Caco-2 (cell line): Measurements from ENCODE around the gene TCP11. TPM values are rescaled to one million over a fixed set of nuclear protein-coding genes. Genes with fewer than 3 reads are reported as not detected.

Experiments used
- BruUV-seq: library from RNA; stranded (reverse); fragments of 400-500 nt; replicated peaks from 2 replicates; lab custom pipeline; 2021; lab: Mats Ljungman, UMichigan
- CTCF ChIA-PET: fragments of 300-600 bp; sonication (Branson Sonifier 250); formaldehyde crosslinking; loops from one replicate; lab custom pipeline; 2022; ENCODE audit warnings: antibody characterized with exemption; lab: Charles Lee
- POLR2A ChIA-PET: fragments of 300-600 bp; sonication (Branson Sonifier 250); formaldehyde crosslinking; loops from one replicate; lab custom pipeline; 2022; ENCODE audit warnings: antibody characterized with exemption; lab: Charles Lee
- DNase-seq, 2 experiments: peaks; one replicate each; pipeline versions ENCODE4 v3.0.0 to v3.0.0-alpha.2; 2020 to 2022
- H3K27me3 ChIP-seq: replicated peaks from 2 replicates; pipeline ENCODE4 v1.6.0; 2011; ENCODE audit warnings: low read length; ENCODE audit not compliant: control insufficient read depth, insufficient read depth
- H3K36me3 ChIP-seq: 2 replicates; pipeline ENCODE4 v1.5.1; 2011; ENCODE audit warnings: low read length; ENCODE audit not compliant: control insufficient read depth, insufficient read depth
- H3K4me1 ChIP-seq: fragments of 250-450 bp; sonication (Bioruptor Pico); 2 replicates; pipeline ENCODE4 v1.5.1; 2020; ENCODE audit warnings: mild to moderate bottlenecking
- H3K4me3 ChIP-seq: 2 replicates; pipeline ENCODE4 v1.5.1; 2011; ENCODE audit warnings: low read depth, mild to moderate bottlenecking, control low read depth, low read length
- H3K9me3 ChIP-seq: fragments of 250-450 bp; sonication (Bioruptor Pico); 2 replicates; pipeline ENCODE4 v1.5.1; 2020; ENCODE audit warnings: mild to moderate bottlenecking, moderate library complexity
- H3K27ac Mint-ChIP-seq: one replicate; pipeline ENCODE4 v1.8.0; 2022; ENCODE audit warnings: mixed read lengths; ENCODE audit not compliant: unreplicated experiment
- H3K27me3 Mint-ChIP-seq: one replicate; pipeline ENCODE4 v1.8.0; 2022; ENCODE audit warnings: mixed read lengths; ENCODE audit not compliant: insufficient read depth, unreplicated experiment
- H3K36me3 Mint-ChIP-seq: one replicate; pipeline ENCODE4 v1.8.0; 2022; ENCODE audit warnings: mild to moderate bottlenecking, mixed read lengths; ENCODE audit not compliant: insufficient read depth, unreplicated experiment
- H3K4me1 Mint-ChIP-seq: one replicate; pipeline ENCODE4 v1.8.0; 2022; ENCODE audit warnings: low read depth, mixed read lengths; ENCODE audit not compliant: unreplicated experiment
- H3K4me3 Mint-ChIP-seq: one replicate; pipeline ENCODE4 v1.8.0; 2022; ENCODE audit warnings: mild to moderate bottlenecking, moderate library complexity, mixed read lengths; ENCODE audit not compliant: unreplicated experiment
- H3K9me3 Mint-ChIP-seq: one replicate; pipeline ENCODE4 v1.8.0; 2022; ENCODE audit warnings: mixed read lengths; ENCODE audit not compliant: unreplicated experiment
- CTCF ChIP-seq, 2 experiments: fragments of 200-600 bp in 1 of 2; IDR thresholded peaks; 1 replicate in 1 of 2; 2 replicates in 1 of 2; pipeline versions ENCODE4 v1.5.1 to v1.8.0; 2011 to 2022; ENCODE audit warnings: antibody characterized with exemption in 1 of 2, control low read depth in 1 of 2, inconsistent platforms in 1 of 2, low read depth in 1 of 2, low read length in 1 of 2, mild to moderate bottlenecking in 1 of 2, moderate library complexity in 1 of 2; ENCODE audit not compliant: insufficient read depth in 1 of 2, severe bottlenecking in 1 of 2, unreplicated experiment in 1 of 2
- intact Hi-C: fragments of 100-400 bp; cut with micrococcal nuclease; formaldehyde crosslinking; loops from one replicate; pipeline ENCODE4 v1.10.0; 2022; ENCODE audit not compliant: unreplicated experiment
- total RNA-seq: library from RNA; stranded (reverse); gene quantifications from 2 replicates; pipeline ENCODE4 v1.2.3, GENCODE V29; 2022

The TCP11 gene
- total RNA-seq, 1 experiment from 2014 or later, result not detected

- no peak for TF ChIP-seq CTCF (IDR thresholded peaks at IDR 0.05; ENCODE audit: insufficient read depth in 1 of 2, low read depth in 1 of 2, low read length in 1 of 2, severe bottlenecking in 1 of 2, unreplicated experiment in 1 of 2)
- Mint-ChIP-seq H3K27me3 (no peaks in the 10 kb centered on the region), H3K4me1 (peaks cover 15% of the 10 kb centered on the region), H3K36me3 (no peaks in the 10 kb centered on the region), H3K9me3 (no peaks in the 10 kb centered on the region), H3K4me3 (no peak overlapping the region), H3K27ac (no peak overlapping the region)
- H3K4me1 ChIP-seq, result peaks cover 25% of the 10 kb centered on the region
- no peaks in the 10 kb centered on the region for H3K36me3 ChIP-seq
- intact Hi-C loops, result no loop called here
- no peak overlapping the region for H3K4me3 ChIP-seq
- no TSS peak for BruUV-seq
- DNase-seq, result no peak
- POLR2A ChIA-PET, result no interaction called here
- no peaks in the 10 kb centered on the region for H3K27me3 ChIP-seq
- CTCF ChIA-PET, result no interaction called here
- no peaks in the 10 kb centered on the region for H3K9me3 ChIP-seq
These were observed 40.9 kb upstream of the TCP11 start for GRCh38 chr6:35181933-35182612.

- Histone ChIP-seq H3K27me3 (no peaks in the 10 kb centered on the region), H3K36me3 (no peaks in the 10 kb centered on the region), H3K4me1 (peaks cover 25% of the 10 kb centered on the region), H3K9me3 (no peaks in the 10 kb centered on the region), H3K4me3 (no peak overlapping the region)
- CTCF ChIA-PET, result no interaction called here
- no peaks in the 10 kb centered on the region for H3K36me3 Mint-ChIP-seq
- TF ChIP-seq CTCF (IDR thresholded peaks at IDR 0.05; ENCODE audit: insufficient read depth in 1 of 2, low read depth in 1 of 2, low read length in 1 of 2, severe bottlenecking in 1 of 2, unreplicated experiment in 1 of 2), result no peak
- no peaks in the 10 kb centered on the region for H3K9me3 Mint-ChIP-seq
- POLR2A ChIA-PET, result no interaction called here
- no peak overlapping the region for H3K27ac Mint-ChIP-seq
- H3K4me3 Mint-ChIP-seq, result no peak overlapping the region
- H3K27me3 Mint-ChIP-seq, result no peaks in the 10 kb centered on the region
- intact Hi-C loops, result no loop called here
- peaks cover 15% of the 10 kb centered on the region for H3K4me1 Mint-ChIP-seq
- no TSS peak for BruUV-seq
- no peak for DNase-seq
These were observed 40.3 kb upstream of the TCP11 start for GRCh38 chr6:35181308-35181932.

GRCh38 chr6:35179901-35180535 lies 38.9 kb upstream of the TCP11 start:
- no peaks in the 10 kb centered on the region for H3K36me3 Mint-ChIP-seq
- H3K27ac Mint-ChIP-seq, result no peak overlapping the region
- no peak for DNase-seq
- Histone ChIP-seq H3K4me3 (no peak overlapping the region), H3K4me1 (peaks cover 16% of the 10 kb centered on the region), H3K27me3 (no peaks in the 10 kb centered on the region), H3K36me3 (no peaks in the 10 kb centered on the region), H3K9me3 (no peaks in the 10 kb centered on the region)
- intact Hi-C loops, result no loop called here
- no TSS peak for BruUV-seq
- no peak overlapping the region for H3K4me3 Mint-ChIP-seq
- ChIA-PET CTCF (interaction anchor here (0.6 to 1.0 kb wide), 2 partner anchors 193 to 885 kb away, joined by 3 to 4 read pairs; no protein-coding TSS in a partner anchor), POLR2A (no interaction called here)
- H3K27me3 Mint-ChIP-seq, result no peaks in the 10 kb centered on the region
- no peaks in the 10 kb centered on the region for H3K9me3 Mint-ChIP-seq
- H3K4me1 Mint-ChIP-seq, result peaks cover 11% of the 10 kb centered on the region
- TF ChIP-seq CTCF (IDR thresholded peaks at IDR 0.05; ENCODE audit: insufficient read depth in 1 of 2, low read depth in 1 of 2, low read length in 1 of 2, severe bottlenecking in 1 of 2, unreplicated experiment in 1 of 2), result no peak
